Right renal pelvis (tissue), 4 donors: Measurements from ENCODE around the gene B3GNT5. TPM values are rescaled to one million over a fixed set of nuclear protein-coding genes. Genes with fewer than 3 reads are reported as not detected.

Experiments used
- DNase-seq, 4 donors: peaks; one replicate each; pipeline ENCODE4 v3.0.0-alpha.2; 2013; ENCODE audit warnings: low read depth in 4 of 4, low spot score in 3 of 4, missing footprints in 1 of 4
- polyA plus RNA-seq, 4 donors: library from polyadenylated mRNA; unstranded; fragments of 120-200 nt; gene quantifications; one replicate each; pipeline ENCODE4 v1.2.1, GENCODE V29; 2013; ENCODE audit not compliant: insufficient read length in 4 of 4

The B3GNT5 gene
- polyA plus RNA-seq, result 10 to 100 TPM; 22.0 to 28.5 (median 28.3) TPM

GRCh38 chr3:183252973-183253527 lies at the start of gene B3GNT5:
Gene B3GNT5 (plus strand): TSS chr3:183253253. CDS start chr3:183269799, 16,546 bp downstream.
- peak in 2 of 4 donors; percentile 25 to 54 for DNase-seq

GRCh38 chr3:183203670-183204069 lies 49.4 kb upstream of the B3GNT5 start:
- no peak for DNase-seq

GRCh38 chr3:183208260-183208659 lies 44.8 kb upstream of the B3GNT5 start:
- no peak for DNase-seq

GRCh38 chr3:183208800-183209199 lies 44.3 kb upstream of the B3GNT5 start:
- DNase-seq, result no peak

- no peak for DNase-seq
Observed at GRCh38 chr3:183210341-183210740, 42.7 kb upstream of the B3GNT5 start.

- DNase-seq, result no peak
Observed at GRCh38 chr3:183210862-183211341, 42.2 kb upstream of the B3GNT5 start.

- no peak for DNase-seq
Observed at GRCh38 chr3:183211352-183211751, 41.7 kb upstream of the B3GNT5 start.

GRCh38 chr3:183212096-183212495 lies 41.0 kb upstream of the B3GNT5 start:
- no peak for DNase-seq

GRCh38 chr3:183212565-183212964 lies 40.5 kb upstream of the B3GNT5 start:
- DNase-seq, result no peak

- DNase-seq, result no peak
Observed at GRCh38 chr3:183213415-183214276, 39.4 kb upstream of the B3GNT5 start.

- no peak for DNase-seq
Observed at GRCh38 chr3:183214277-183214612, 38.8 kb upstream of the B3GNT5 start.

GRCh38 chr3:183215591-183216202 lies 37.4 kb upstream of the B3GNT5 start:
- DNase-seq, result no peak

GRCh38 chr3:183217548-183218332 lies 35.3 kb upstream of the B3GNT5 start:
- DNase-seq, result no peak

- no peak for DNase-seq
Observed at GRCh38 chr3:183218826-183219225, 34.2 kb upstream of the B3GNT5 start.

- DNase-seq, result no peak
Observed at GRCh38 chr3:183220828-183221227, 32.2 kb upstream of the B3GNT5 start.

GRCh38 chr3:183222631-183223235 lies 30.3 kb upstream of the B3GNT5 start:
- no peak for DNase-seq

- no peak for DNase-seq
Observed at GRCh38 chr3:183224180-183224970, 28.7 kb upstream of the B3GNT5 start.

GRCh38 chr3:183226333-183226890 lies 26.6 kb upstream of the B3GNT5 start:
- no peak for DNase-seq

- no peak for DNase-seq
Observed at GRCh38 chr3:183227586-183227985, 25.5 kb upstream of the B3GNT5 start.
